OCI-LY1 (cell line): ENCODE data around the gene RPL21.
"Not testable (repeated sequence)": the region's sequence is repeated elsewhere in the genome, so short reads cannot be mapped to it uniquely, and the experiment has no call there.

Experiments used
- EZH2 ChIP-seq: fragments of 200-600 bp; sonication (generic), shearing (Covaris generic); IDR thresholded peaks from 2 replicates; pipeline ENCODE4 v1.8.0; 2017; ENCODE audit warnings: borderline replicate concordance, mixed run types, mild to moderate bottlenecking, antibody characterized with exemption, low read length, moderate library complexity, mixed read lengths
- TF ChIP-seq, protein P1 (sequence below): fragments of 200-600 bp; sonication (generic), shearing (Covaris generic); IDR thresholded peaks from 2 replicates; pipeline ENCODE4 v1.5.1; 2017; ENCODE audit warnings: mild to moderate bottlenecking, antibody characterized with exemption, low read length, moderate library complexity, mixed read lengths

DNA sequence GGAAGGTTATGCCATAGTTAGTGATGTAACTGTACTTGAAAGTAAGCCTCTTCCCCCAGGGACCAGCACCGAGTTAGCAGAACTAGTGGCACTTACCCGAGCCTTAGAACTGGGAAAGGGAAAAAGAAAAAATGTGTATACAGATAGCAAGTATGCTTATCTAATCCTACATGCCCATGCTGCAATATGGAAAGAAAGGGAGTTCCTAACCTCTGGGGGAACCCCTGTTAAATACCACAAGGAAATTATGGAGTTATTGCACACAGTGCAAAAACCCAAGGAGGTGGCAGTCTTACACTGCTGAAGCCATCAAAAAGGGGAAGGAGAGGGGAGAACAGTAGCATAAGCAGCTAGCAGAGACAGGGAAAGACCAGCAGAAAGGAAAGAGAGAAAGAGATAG is 33.6 kb upstream of the RPL21 start:
- TF ChIP-seq, protein P1, sequence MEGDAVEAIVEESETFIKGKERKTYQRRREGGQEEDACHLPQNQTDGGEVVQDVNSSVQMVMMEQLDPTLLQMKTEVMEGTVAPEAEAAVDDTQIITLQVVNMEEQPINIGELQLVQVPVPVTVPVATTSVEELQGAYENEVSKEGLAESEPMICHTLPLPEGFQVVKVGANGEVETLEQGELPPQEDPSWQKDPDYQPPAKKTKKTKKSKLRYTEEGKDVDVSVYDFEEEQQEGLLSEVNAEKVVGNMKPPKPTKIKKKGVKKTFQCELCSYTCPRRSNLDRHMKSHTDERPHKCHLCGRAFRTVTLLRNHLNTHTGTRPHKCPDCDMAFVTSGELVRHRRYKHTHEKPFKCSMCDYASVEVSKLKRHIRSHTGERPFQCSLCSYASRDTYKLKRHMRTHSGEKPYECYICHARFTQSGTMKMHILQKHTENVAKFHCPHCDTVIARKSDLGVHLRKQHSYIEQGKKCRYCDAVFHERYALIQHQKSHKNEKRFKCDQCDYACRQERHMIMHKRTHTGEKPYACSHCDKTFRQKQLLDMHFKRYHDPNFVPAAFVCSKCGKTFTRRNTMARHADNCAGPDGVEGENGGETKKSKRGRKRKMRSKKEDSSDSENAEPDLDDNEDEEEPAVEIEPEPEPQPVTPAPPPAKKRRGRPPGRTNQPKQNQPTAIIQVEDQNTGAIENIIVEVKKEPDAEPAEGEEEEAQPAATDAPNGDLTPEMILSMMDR, result not testable (repeated sequence)
- not testable (repeated sequence) for TF ChIP-seq EZH2
